ENCODE measurements around the gene CCDC92.

CCDC92 gene

GRCh38 chr12:124008595-124008994, 36.0 kb upstream of the CCDC92 start:
- POLR2A ChIA-PET, result interaction anchor here (0.7 to 0.9 kb wide), 2 partner anchors 16 to 197 kb away, joined by 3 to 4 read pairs; no protein-coding TSS in a partner anchor
- H3K36me3 ChIP-seq (ENCODE audit: control insufficient read depth in 4 of 4, insufficient read depth in 4 of 4, low read length in 3 of 4), result peaks cover 14 to 44% (median 29%) of the 10 kb centered on the region in 4 experiments
- no peaks in the 10 kb centered on the region for H3K9me3 ChIP-seq (ENCODE audit: control extremely low read depth in 1 of 5, control insufficient read depth in 4 of 5, insufficient read depth in 2 of 5, low read depth in 1 of 5, low read length in 4 of 5)

GRCh38 chr12:124007826-124008570, 35.4 kb upstream of the CCDC92 start:
- 83% methylated on average over 6 of the region's 9 CpGs for WGBS (ENCODE audit: insufficient coverage)

More at GRCh38 chr12:124008595-124008994, 36.0 kb upstream of the CCDC92 start:
- WGBS (ENCODE audit: insufficient coverage), result 100% methylated on average over 2 of the region's 3 CpGs
- CTCF ChIA-PET, result interaction anchor here (0.8 to 1.6 kb wide), 2 partner anchors 12 to 13 kb away, joined by 3 read pairs; no protein-coding TSS in a partner anchor
- H3K27me3 ChIP-seq (replicated peaks in 2 of 5; ENCODE audit: control insufficient read depth in 4 of 5, insufficient read depth in 5 of 5, low read length in 4 of 5), result no peaks in the 10 kb centered on the region
- H3K4me1 ChIP-seq (ENCODE audit: control extremely low read depth in 1 of 4, control insufficient read depth in 4 of 4, insufficient read depth in 4 of 4, low read length in 3 of 4), result peaks cover 8 to 34% (median 29%) of the 10 kb centered on the region in 4 experiments
- no peak overlapping the region for H3K4me3 ChIP-seq (ENCODE audit: control insufficient read depth in 1 of 7, extremely low read depth in 1 of 7, insufficient read depth in 4 of 7, low read depth in 2 of 7, low read length in 6 of 7)
- DNase-seq, result no peak
- no peak overlapping the region for H3K27ac ChIP-seq (ENCODE audit: insufficient read depth in 1 of 2, low read depth in 1 of 2, low read length in 2 of 2, poor library complexity in 1 of 2, severe bottlenecking in 2 of 2)

GRCh38 chr12:124006846-124007713, 34.4 kb upstream of the CCDC92 start:
- ChIA-PET CTCF (interaction anchor here (0.7 to 4.6 kb wide), 10 partner anchors 9 to 375 kb away, joined by 3 to 19 read pairs (median 6); no protein-coding TSS in a partner anchor), POLR2A (interaction anchor here (0.5 to 1.3 kb wide), 4 partner anchors 9 to 26 kb away, joined by 3 to 5 read pairs (median 4); no protein-coding TSS in a partner anchor)

More at GRCh38 chr12:124007826-124008570, 35.4 kb upstream of the CCDC92 start:
- Histone ChIP-seq H3K4me3 (ENCODE audit: control insufficient read depth in 1 of 7, extremely low read depth in 1 of 7, insufficient read depth in 4 of 7, low read depth in 2 of 7, low read length in 6 of 7) (no peak overlapping the region), H3K27me3 (replicated peaks in 2 of 5; ENCODE audit: control insufficient read depth in 4 of 5, insufficient read depth in 5 of 5, low read length in 4 of 5) (no peaks in the 10 kb centered on the region), H3K4me1 (ENCODE audit: control extremely low read depth in 1 of 4, control insufficient read depth in 4 of 4, insufficient read depth in 4 of 4, low read length in 3 of 4) (peaks cover 8 to 33% (median 29%) of the 10 kb centered on the region in 4 experiments), H3K27ac (ENCODE audit: insufficient read depth in 1 of 2, low read depth in 1 of 2, low read length in 2 of 2, poor library complexity in 1 of 2, severe bottlenecking in 2 of 2) (peak overlapping the region in 1 of 2 experiments; percentile 6), H3K9me3 (ENCODE audit: control extremely low read depth in 1 of 5, control insufficient read depth in 4 of 5, insufficient read depth in 2 of 5, low read depth in 1 of 5, low read length in 4 of 5) (no peaks in the 10 kb centered on the region), H3K36me3 (ENCODE audit: control insufficient read depth in 4 of 4, insufficient read depth in 4 of 4, low read length in 3 of 4) (peaks cover 14 to 42% (median 25%) of the 10 kb centered on the region in 4 experiments)
- DNase-seq, result peak in 2 of 3 donors; percentile 49 to 52
- POLR2A ChIA-PET, result interaction anchor here (0.5 to 0.9 kb wide), 3 partner anchors 8 to 197 kb away, joined by 3 to 4 read pairs (median 4); no protein-coding TSS in a partner anchor
- CTCF ChIA-PET, result interaction anchor here (0.8 to 4.6 kb wide), 4 partner anchors 12 to 24 kb away, joined by 3 to 19 read pairs (median 4); no protein-coding TSS in a partner anchor

GRCh38 chr12:124006085-124006845, 33.6 kb upstream of the CCDC92 start:
- Histone ChIP-seq H3K27ac (ENCODE audit: insufficient read depth in 1 of 2, low read depth in 1 of 2, low read length in 2 of 2, poor library complexity in 1 of 2, severe bottlenecking in 2 of 2) (peak overlapping the region; percentile 26 to 70), H3K27me3 (replicated peaks in 2 of 5; ENCODE audit: control insufficient read depth in 4 of 5, insufficient read depth in 5 of 5, low read length in 4 of 5) (no peaks in the 10 kb centered on the region), H3K36me3 (ENCODE audit: control insufficient read depth in 4 of 4, insufficient read depth in 4 of 4, low read length in 3 of 4) (peaks cover 9 to 35% (median 16%) of the 10 kb centered on the region in 4 experiments), H3K4me1 (ENCODE audit: control extremely low read depth in 1 of 4, control insufficient read depth in 4 of 4, insufficient read depth in 4 of 4, low read length in 3 of 4) (peaks cover 8 to 32% (median 29%) of the 10 kb centered on the region in 4 experiments), H3K4me3 (ENCODE audit: control insufficient read depth in 1 of 7, extremely low read depth in 1 of 7, insufficient read depth in 4 of 7, low read depth in 2 of 7, low read length in 6 of 7) (peak overlapping the region in 4 of 7 experiments; percentile 18 to 46 (median 28)), H3K9me3 (ENCODE audit: control extremely low read depth in 1 of 5, control insufficient read depth in 4 of 5, insufficient read depth in 2 of 5, low read depth in 1 of 5, low read length in 4 of 5) (no peaks in the 10 kb centered on the region)
- peak; percentile 55 to 88 (median 84) for DNase-seq
- ChIA-PET POLR2A (interaction anchor here (1.2 to 1.3 kb wide), 3 partner anchors 19 to 27 kb away, joined by 3 to 5 read pairs (median 5); no protein-coding TSS in a partner anchor), CTCF (interaction anchor here (0.7 to 4.6 kb wide), 9 partner anchors 9 to 374 kb away, joined by 3 to 19 read pairs (median 7); no protein-coding TSS in a partner anchor)
- WGBS (ENCODE audit: insufficient coverage), result 16% methylated on average over 6 of the region's 11 CpGs

More at GRCh38 chr12:124006846-124007713, 34.4 kb upstream of the CCDC92 start:
- H3K36me3 ChIP-seq (ENCODE audit: control insufficient read depth in 4 of 4, insufficient read depth in 4 of 4, low read length in 3 of 4), result peaks cover 9 to 35% (median 18%) of the 10 kb centered on the region in 4 experiments
- peak overlapping the region; percentile 26 to 70 for H3K27ac ChIP-seq (ENCODE audit: insufficient read depth in 1 of 2, low read depth in 1 of 2, low read length in 2 of 2, poor library complexity in 1 of 2, severe bottlenecking in 2 of 2)
- H3K4me3 ChIP-seq (ENCODE audit: control insufficient read depth in 1 of 7, extremely low read depth in 1 of 7, insufficient read depth in 4 of 7, low read depth in 2 of 7, low read length in 6 of 7), result peak overlapping the region in 2 of 7 experiments; percentile 35 to 46
- DNase-seq, result no peak
- H3K4me1 ChIP-seq (ENCODE audit: control extremely low read depth in 1 of 4, control insufficient read depth in 4 of 4, insufficient read depth in 4 of 4, low read length in 3 of 4), result peaks cover 8 to 32% (median 29%) of the 10 kb centered on the region in 4 experiments
- H3K27me3 ChIP-seq (replicated peaks in 2 of 5; ENCODE audit: control insufficient read depth in 4 of 5, insufficient read depth in 5 of 5, low read length in 4 of 5), result no peaks in the 10 kb centered on the region
- no peaks in the 10 kb centered on the region for H3K9me3 ChIP-seq (ENCODE audit: control extremely low read depth in 1 of 5, control insufficient read depth in 4 of 5, insufficient read depth in 2 of 5, low read depth in 1 of 5, low read length in 4 of 5)
- WGBS (ENCODE audit: insufficient coverage), result 82% methylated on average over 8 of the region's 14 CpGs

GRCh38 chr12:124004233-124004875, 31.7 kb upstream of the CCDC92 start:
- Histone ChIP-seq H3K9me3 (ENCODE audit: control extremely low read depth in 1 of 5, control insufficient read depth in 4 of 5, insufficient read depth in 2 of 5, low read depth in 1 of 5, low read length in 4 of 5) (no peaks in the 10 kb centered on the region), H3K4me3 (ENCODE audit: control insufficient read depth in 1 of 7, extremely low read depth in 1 of 7, insufficient read depth in 4 of 7, low read depth in 2 of 7, low read length in 6 of 7) (no peak overlapping the region), H3K27me3 (replicated peaks in 2 of 5; ENCODE audit: control insufficient read depth in 4 of 5, insufficient read depth in 5 of 5, low read length in 4 of 5) (no peaks in the 10 kb centered on the region), H3K4me1 (ENCODE audit: control extremely low read depth in 1 of 4, control insufficient read depth in 4 of 4, insufficient read depth in 4 of 4, low read length in 3 of 4) (peaks cover 8 to 32% (median 29%) of the 10 kb centered on the region in 4 experiments), H3K36me3 (ENCODE audit: control insufficient read depth in 4 of 4, insufficient read depth in 4 of 4, low read length in 3 of 4) (peaks cover 8 to 43% (median 16%) of the 10 kb centered on the region in 4 experiments), H3K27ac (ENCODE audit: insufficient read depth in 1 of 2, low read depth in 1 of 2, low read length in 2 of 2, poor library complexity in 1 of 2, severe bottlenecking in 2 of 2) (no peak overlapping the region)
- ChIA-PET POLR2A (no interaction called here), CTCF (interaction anchor here (0.6 to 4.6 kb wide), 6 partner anchors 14 to 100 kb away, joined by 3 to 19 read pairs (median 5); no protein-coding TSS in a partner anchor)
- no peak for DNase-seq
- 94% methylated on average over 5 of the region's 9 CpGs for WGBS (ENCODE audit: insufficient coverage)
